ENCODE measurements around the gene TLK1.

DNA sequence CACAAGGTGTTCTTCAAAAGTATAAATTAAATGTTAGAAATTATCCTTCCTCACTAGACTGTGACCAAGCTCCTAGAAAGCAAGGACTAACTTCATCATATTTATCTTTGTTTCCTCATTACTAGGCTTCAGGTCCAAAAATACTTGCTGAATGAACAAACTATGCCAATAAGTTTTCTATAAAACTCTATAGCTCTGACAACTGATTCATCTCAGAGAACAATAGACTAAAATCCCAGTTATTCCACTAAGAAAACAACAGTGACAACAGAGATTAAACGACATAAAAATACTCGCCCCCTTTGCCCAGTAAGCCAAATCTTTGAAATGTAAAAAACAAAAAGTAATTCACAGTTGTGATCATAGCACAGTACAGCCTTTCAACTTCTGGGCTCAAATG lies 13.6 kb downstream of the TLK1 start:
- TF ChIP-seq CTCF (IDR thresholded peaks at IDR 0.05) = no peak
- no peak for TF ChIP-seq EP300 (IDR thresholded peaks at IDR 0.05)
- no peak for TF ChIP-seq POLR2A (IDR thresholded peaks at IDR 0.05)
